SK-N-SH treated with all-trans-retinoic acid at 6 μM for 48 hours (cell line): ENCODE measurements around the gene NDUFAF4.
A peak's percentile ranks its signal among the peaks of the same experiment; 100 is the strongest.

ENCODE experiments used
- ARNTL ChIP-seq: fragments of 450-650 bp; formaldehyde crosslinking; IDR thresholded peaks from 2 replicates; pipeline ENCODE4 v1.5.0; 2020; ENCODE audit warnings: low read depth, mild to moderate bottlenecking, moderate library complexity, borderline replicate concordance
- CREB5 ChIP-seq: fragments of 250-450 bp; sonication (Bioruptor Pico); IDR thresholded peaks from 2 replicates; pipeline ENCODE4 v1.5.1; 2020; ENCODE audit warnings: low read depth, mild to moderate bottlenecking, moderate library complexity
- ESRRG ChIP-seq: fragments of 250-450 bp; sonication (Bioruptor Pico); IDR thresholded peaks from 2 replicates; pipeline ENCODE4 v1.6.1; 2021; ENCODE audit warnings: mild to moderate bottlenecking
- GLIS3 ChIP-seq: fragments of 250-450 bp; sonication (Bioruptor Pico); IDR thresholded peaks from 2 replicates; pipeline ENCODE4 v1.5.0; 2020; ENCODE audit warnings: mild to moderate bottlenecking, moderate library complexity
- RARB ChIP-seq: fragments of 250-450 bp; sonication (Bioruptor Pico); IDR thresholded peaks from 2 replicates; pipeline ENCODE4 v1.8.0; 2021; ENCODE audit warnings: mild to moderate bottlenecking, moderate library complexity
- SNAI2 ChIP-seq: fragments of 250-450 bp; sonication (Bioruptor Pico); IDR thresholded peaks from 2 replicates; pipeline ENCODE4 v1.5.0; 2020; ENCODE audit warnings: mild to moderate bottlenecking, moderate library complexity
- ZFP30 ChIP-seq: fragments of 450-650 bp; formaldehyde crosslinking; IDR thresholded peaks from 2 replicates; pipeline ENCODE4 v1.5.0; 2022; ENCODE audit warnings: mild to moderate bottlenecking, moderate library complexity

DNA sequence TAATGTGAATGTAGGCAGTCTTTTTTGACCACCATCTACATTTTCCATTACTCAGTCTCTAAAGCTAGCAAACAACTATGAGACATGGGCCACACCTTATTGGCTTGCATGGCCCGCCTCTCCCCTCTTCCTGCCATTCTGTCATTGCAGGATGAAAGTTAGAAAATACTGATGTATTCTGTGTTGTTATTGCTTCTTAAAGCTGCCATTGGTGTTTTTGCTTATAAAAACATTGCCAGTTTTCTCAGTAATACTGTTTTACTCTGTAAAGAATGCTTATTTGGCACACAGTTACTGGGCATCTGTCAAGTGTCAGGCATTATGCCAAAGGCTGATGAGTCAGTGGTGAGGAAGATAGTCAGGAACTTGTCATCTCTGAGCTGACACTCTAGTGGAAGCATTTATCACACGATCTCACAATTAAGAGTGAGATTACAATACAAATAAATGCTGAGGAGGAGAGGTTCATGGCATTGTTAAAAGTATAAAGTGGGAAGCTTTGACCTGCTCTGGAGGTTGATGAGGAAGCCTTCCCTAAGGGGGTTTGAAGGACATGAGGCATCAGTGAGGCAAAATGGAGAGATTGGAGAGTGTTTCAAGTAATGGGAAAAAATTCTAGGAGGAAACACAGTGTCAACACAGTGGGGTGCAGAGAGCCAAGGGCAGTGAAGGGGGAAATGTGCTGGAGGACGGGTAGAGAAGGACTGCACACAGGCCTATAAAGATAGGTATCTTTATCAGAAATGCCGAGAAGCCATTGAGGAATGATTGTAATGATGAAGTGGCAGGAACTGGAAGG, 41.5 kb upstream of the NDUFAF4 start:
- TF ChIP-seq ARNTL (CRISPR knock-in tag) (no peak), CREB5 (CRISPR knock-in tag) (no peak), RARB (0 out of 2 replicates have a peak, but pooled peaks have one; percentile 16), ESRRG (CRISPR knock-in tag) (no peak), GLIS3 (no peak), ZFP30 (CRISPR knock-in tag) (no peak), SNAI2 (CRISPR knock-in tag) (no peak)
